ENCODE results near the gene RNF168.
A peak's percentile ranks its signal among the peaks of the same experiment; 100 is the strongest.
"Not testable (repeated sequence)": the region's sequence is repeated elsewhere in the genome, so short reads cannot be mapped to it uniquely, and the experiment has no call there.

Gene RNF168

GRCh38 chr3:196514913-196515621 is 11.5 kb upstream of the RNF168 start, which contains the start of gene SMCO1:
SMCO1 (minus strand) TSS chr3:196515346; CDS start chr3:196515209, 137 bp downstream.
- no peak for DNase-seq

- no peak for DNase-seq
Measured at GRCh38 chr3:196514350-196514716, 10.8 kb upstream of the RNF168 start.

DNA sequence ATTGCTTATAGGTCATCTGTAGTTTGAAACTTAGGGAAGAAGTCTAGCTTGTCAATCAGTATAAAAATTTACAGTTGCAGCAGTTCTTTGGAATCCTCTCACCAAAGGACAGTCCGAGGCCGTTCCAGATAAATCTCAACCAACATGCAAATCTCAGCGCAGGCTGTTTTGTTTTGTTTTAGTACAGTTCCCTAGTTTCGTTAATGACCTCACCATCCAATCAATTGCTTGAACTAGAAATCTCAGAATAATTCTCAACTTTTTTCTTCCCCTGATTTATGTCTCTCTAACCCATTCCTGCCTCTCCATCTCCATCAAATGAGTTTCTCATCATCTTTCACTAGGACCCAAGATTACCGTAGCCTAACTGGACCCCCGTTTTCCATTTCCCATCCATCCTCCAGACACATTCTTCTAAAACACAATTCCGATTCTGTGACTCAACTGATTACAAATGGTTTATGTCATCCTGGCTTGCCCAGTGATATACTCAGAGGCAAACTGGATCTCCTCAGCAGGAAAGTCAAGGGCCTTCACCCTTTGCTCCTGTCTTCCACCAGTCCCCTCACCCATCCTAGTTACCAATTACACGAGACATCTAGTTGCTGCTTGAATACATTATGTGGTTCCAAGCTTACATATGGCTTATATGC is 10.3 kb upstream of the RNF168 start:
- no peak for DNase-seq

DNA sequence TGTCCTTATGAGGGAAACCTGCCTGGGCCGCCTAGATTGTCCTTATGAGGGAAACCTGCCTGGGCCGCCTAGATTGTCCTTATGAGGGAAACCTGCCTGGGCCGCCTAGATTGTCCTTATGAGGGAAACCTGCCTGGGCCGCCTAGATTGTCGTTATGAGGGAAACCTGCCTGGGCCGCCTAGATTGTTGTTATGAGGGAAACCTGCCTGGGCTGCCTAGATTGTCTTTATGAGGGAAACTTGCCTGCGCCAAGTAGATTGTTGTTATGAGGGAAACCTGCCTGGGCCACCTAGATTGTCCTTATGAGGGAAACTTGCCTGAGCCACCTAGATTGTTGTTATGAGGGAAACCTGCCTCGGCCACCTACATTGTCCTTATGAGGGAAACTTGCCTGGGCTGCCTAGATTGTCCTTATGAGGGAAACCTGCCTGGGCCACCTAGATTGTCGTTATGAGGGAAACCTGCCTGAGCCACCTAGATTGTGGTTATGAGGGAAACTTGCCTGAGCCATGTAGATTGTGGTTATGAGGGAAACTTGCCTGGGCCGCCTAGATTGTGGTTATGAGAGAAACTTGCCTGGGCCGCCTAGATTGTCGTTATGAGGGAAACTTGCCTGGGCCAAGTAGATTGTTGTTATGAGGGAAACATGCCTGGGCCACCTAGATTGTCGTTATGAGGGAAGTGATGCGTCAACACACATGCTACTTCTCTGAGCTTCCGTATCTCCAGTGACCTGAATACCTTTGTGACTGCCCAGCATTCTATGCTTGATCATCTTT is 8.3 kb upstream of the RNF168 start:
- DNase-seq, result not testable (repeated sequence)

- DNase-seq, result not testable (repeated sequence)
Measured at GRCh38 chr3:196511108-196511507, 7.5 kb upstream of the RNF168 start.

DNA sequence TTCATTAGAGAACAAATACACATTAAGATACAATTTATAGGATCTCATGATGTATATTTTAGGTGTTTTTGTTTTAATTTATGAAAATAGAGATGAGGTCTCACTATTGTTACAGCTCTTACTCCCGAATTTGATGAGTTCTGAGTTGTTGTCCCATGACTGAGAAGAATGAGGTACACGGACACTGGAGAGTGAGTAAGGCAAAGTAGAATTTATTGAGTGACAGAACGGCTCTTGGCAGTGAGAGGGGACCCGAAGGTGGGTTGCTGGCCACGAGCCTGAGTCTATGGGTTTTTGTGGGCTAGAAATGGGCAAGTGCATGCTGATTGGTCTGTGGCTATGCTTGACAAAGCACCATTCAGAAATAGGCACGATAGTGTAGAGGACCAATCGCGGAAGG is 3.1 kb upstream of the RNF168 start:
- DNase-seq, result no peak

GRCh38 chr3:196504556-196504955 is 988 bp upstream of the RNF168 start:
- no peak for DNase-seq

DNA sequence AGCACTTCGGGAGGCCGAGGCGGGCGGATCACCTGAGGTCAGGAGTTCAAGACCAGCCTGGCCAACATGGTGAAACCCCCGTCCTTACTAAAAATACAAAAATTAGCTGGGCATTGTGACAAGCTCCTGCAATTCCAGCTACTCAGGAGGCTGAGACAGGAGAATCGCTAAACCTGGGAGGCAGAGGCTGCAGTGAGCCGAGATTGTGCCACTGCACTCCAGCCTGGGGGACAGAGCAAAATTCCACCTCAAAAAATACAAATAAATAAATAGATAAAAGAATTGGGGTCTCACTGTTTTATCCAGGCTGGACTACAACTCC is 470 bp upstream of the RNF168 start:
- not testable (repeated sequence) for DNase-seq

GRCh38 chr3:196502775-196503195 is 783 bp downstream of the RNF168 start:
- peak; percentile 77 for DNase-seq

- no peak for DNase-seq
Measured at GRCh38 chr3:196501316-196502044, 2.1 kb downstream of the RNF168 start.

DNA sequence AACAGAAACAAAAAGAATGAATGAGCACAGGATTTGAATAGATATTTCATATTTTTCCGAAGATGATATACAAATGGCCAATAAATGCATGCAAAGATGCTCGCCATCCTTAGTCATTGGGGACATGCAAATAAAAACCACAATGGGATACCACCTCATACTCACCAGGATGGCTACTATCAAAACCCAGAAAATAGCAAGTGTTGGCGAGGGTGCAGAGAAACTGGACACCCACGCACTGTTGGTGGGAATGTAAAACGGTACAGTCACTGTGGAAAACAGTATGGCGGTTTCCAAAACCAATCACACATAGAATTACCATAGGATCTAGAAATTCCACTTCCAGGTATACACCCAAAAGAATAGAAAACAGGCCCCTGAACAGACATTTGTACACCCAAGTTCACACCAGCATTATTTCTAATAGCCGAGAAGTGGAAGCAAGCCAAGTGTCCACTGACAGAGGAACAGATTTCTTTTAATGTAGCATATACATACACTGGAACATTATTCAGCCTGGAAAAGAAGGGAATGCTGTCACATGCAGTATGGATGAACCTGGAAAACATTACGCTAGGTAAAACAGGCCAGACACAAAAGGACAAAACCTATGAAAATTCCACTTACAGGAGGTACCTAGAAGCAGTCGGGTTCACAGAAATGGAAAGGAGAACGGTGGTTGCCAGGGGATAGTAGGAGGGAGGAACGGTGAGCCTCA is 3.6 kb downstream of the RNF168 start:
- no peak for DNase-seq

DNA sequence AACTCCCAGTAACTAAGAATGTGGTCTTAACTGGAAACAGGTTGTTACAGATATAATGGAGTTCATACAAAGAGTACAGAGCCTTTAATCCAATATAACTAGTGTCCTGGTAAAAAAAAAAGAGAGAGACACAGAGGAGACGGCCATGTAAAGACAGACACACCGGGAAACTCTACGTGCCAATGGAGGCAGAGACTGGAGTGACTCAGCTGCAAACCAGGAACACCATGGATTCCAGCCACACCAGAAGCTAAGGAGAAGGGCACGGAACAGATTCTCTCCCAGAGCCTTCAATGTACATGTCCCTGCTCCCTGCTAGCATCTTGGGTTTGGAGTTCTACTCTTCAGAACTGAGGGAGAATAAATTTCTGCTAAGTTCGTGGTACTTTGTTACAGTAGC is 4.5 kb downstream of the RNF168 start:
- DNase-seq, result no peak

DNA sequence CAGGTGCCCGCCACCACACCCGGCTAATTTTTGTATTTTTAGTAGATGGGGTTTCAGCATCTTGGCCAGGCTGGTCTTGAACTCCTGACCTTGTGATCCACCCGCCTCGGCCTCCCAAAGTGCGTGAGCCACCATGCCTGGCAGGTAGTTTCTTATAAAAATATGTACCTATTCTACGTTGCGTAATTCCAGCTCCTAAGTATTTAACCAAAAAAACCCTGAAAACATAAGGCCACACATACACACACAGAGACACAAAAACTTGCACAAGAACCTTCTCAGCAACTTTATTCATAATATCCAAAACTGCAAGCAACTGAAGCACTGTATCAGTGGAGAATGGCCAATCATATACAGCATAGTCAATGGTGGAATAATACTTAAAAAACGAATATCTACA is 5.3 kb downstream of the RNF168 start:
- no peak for DNase-seq

DNA sequence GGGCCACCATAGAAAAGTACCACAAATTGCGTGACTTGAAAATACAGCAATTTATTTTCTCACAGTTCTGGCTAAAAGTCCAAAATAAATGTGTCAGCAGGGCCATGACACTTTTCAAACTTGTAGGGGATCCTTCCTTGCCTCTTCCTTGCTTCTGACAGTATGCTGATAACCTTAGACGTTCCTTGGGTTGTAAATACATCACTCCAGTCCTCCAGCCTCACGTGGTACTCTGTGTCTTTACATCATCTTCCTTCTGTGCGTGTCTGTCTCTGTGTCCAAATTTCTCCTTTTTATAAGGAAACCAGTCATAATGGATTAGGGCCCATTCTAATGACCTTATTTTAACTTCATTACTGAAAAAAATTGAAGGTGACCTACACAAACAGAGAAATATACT is 7.4 kb downstream of the RNF168 start:
- no peak for DNase-seq

DNA sequence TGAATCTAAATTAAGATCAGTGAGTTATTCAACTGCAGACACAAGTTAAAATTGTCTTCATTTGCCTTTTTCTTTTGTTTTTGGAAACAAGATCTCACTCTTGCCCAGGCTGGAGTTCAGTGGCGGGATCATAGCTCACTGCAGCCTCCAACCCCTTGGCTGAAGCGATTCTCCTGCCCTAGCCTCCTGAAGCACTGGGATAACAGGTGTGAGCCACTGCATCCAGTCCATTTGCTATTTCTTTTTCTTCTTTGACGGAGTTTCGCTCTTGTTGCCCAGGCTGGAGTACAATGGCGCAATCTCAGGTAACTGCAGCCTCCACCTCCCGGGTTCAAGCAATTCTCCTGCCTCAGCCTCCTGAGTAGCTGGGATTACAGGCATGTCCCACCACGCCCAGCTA is 10.3 kb downstream of the RNF168 start:
- DNase-seq, result no peak

DNA sequence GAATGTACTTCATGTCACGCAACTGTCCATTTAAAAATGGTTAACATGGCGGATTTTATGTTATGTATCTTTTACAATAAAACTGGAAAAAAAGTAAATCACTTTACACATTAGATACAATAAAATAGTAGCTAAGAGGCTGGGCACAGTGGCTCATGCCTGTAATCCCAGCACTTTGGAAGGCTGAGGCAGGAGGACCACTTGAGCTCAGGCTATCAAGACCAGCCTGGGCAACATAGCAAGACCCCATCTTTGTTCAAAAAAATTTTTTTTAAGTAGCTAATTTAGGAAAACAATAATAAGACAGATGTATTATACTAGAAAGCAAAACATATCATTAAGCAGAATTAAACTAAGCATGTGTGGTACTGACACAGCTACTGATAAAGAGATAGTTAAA is 11.5 kb downstream of the RNF168 start:
- DNase-seq, result no peak

DNA sequence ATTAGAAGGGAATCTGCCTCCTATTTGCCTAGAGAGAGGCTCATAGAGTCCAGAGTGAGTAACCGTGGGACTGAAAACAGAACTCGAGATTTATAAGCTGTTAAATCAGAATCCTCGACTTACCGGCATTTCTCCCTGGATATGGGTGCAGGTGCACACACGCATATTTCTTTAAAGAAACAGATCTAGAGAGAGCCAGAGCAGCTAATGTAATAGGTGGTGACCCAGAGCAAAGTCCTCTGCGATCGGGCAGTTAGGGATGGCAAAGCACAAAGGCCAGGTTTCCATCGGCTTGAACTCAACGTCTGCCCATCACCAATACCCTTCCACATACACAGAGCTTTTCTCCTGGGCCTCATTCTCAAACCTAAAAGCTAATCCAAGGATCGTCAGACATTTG is 13.8 kb downstream of the RNF168 start:
- DNase-seq, result no peak

- no peak for DNase-seq
Measured at GRCh38 chr3:196486263-196486662, 17.3 kb downstream of the RNF168 start.

GRCh38 chr3:196477678-196478077 is 25.9 kb downstream of the RNF168 start:
- DNase-seq, result no peak

- DNase-seq, result no peak
Measured at GRCh38 chr3:196472286-196472685, 31.3 kb downstream of the RNF168 start.

DNA sequence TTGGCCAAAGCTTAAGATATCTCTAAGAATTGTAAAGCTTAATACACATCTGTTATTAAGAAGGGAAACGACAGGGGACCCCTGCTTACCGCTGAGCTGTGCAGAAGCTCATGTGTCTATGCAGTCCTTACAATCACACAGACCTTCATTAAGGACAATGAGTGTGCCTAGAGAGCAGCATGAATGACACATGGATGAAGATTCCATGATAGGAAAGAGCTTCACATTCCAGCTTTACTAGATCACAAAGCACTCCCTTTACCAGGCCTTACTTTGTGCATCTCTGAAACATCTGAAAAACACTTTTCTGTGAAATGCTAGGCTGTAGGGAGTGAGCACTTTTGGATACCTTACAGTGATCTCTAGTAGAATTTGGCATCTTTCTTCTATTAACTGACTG is 32.0 kb downstream of the RNF168 start:
- no peak for DNase-seq

- not testable (repeated sequence) for DNase-seq
Measured at GRCh38 chr3:196470182-196470581, 33.4 kb downstream of the RNF168 start.

DNA sequence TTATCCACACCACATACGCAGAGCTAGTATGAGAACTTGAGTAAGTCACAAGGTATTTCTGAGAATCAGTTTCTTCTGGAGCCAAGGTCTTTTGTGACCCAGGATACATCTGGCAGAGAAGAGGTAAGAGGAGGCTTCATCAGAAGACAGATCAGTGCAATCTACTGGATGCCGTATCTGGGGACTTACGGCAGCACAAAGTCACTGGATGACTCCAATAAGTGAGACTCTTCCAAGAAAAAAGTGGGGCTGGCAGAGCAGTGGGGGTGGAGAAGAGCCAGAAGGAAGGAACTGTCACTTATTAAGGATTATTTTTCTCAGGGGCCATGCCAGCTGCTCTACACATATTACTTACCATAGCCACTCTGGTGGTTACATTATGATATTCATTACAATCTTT is 39.8 kb downstream of the RNF168 start:
- DNase-seq, result no peak

Measured in amniotic stem cell (primary cell).